OCI-LY1 (cell line): ENCODE results near the gene ELMO3.

Source experiments
- CTCF ChIP-seq: fragments of 200-600 bp; sonication (generic), shearing (Covaris generic); IDR thresholded peaks from 2 replicates; pipeline ENCODE4 v1.5.1; 2017; ENCODE audit warnings: mild to moderate bottlenecking, antibody characterized with exemption, low read length, moderate library complexity, mixed read lengths
- EZH2 ChIP-seq: fragments of 200-600 bp; sonication (generic), shearing (Covaris generic); IDR thresholded peaks from 2 replicates; pipeline ENCODE4 v1.8.0; 2017; ENCODE audit warnings: borderline replicate concordance, mixed run types, mild to moderate bottlenecking, antibody characterized with exemption, low read length, moderate library complexity, mixed read lengths

- TF ChIP-seq CTCF: no peak
- TF ChIP-seq EZH2: no peak
Observed at GRCh38 chr16:67240506-67240905, 41.6 kb downstream of the ELMO3 start.
